Measurements from ENCODE around the gene COMT.
"Not testable (repeated sequence)": the region's sequence is repeated elsewhere in the genome, so short reads cannot be mapped to it uniquely, and the experiment has no call there.

COMT gene

DNA sequence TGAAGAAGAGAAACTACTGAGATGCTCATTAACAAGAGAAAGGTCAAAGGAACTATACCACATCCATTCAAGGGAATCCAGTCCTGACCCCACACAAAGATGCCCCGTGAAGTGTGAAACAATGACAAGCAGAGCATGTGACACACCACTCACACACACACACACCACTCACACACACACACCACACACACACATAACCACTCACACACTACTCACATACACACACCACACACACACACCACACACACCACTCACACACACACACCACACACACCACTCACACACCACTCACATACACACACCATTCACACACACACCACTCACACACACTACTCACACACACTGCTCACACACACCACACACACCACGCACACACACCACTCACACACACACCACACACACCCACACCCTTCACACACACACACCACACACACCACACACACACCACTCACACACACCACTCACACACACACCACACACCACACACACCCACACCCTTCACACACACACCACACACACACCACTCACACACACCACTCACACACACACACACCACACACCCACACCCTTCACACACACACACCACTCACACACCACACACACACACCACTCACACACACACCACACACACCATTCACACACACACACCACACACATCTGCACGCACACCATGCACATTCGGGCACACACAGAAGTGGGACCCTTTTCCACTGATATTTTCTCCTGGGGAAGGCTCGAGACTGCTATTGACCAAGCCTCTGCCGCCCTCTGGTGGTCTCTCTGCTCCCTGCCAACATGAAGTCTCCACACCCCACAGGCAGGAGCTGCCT, 32.0 kb upstream of the COMT start:
- DNase-seq (ENCODE audit: low spot score): peak; percentile 72

DNA sequence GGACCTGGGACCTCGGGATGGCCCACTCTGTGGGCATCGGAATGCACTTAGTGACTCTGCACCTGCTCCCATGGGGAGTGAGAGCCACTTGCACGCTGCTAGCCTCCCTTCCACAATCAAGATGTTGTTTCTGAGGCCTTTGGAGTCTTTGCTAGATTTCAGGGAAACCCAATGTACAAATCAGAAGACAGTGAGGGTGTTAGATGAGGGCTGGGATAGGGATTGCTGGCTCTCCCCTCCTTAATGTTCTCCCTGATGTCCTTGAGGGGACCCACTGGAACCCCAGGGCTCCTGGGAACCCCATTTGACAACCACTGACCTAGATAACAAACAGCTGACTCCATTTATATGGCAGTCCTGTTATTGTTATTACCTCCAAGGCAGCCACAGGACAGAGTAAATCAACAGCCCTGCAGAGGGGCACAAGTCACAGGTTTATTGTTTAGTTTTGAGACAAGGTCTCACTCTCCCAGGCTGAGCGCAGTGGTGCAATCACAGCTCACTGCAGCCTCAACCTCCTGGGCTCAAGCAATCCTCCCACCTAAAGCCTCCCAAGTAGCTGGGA, 31.3 kb upstream of the COMT start:
- no peak for DNase-seq (ENCODE audit: low spot score)

DNA sequence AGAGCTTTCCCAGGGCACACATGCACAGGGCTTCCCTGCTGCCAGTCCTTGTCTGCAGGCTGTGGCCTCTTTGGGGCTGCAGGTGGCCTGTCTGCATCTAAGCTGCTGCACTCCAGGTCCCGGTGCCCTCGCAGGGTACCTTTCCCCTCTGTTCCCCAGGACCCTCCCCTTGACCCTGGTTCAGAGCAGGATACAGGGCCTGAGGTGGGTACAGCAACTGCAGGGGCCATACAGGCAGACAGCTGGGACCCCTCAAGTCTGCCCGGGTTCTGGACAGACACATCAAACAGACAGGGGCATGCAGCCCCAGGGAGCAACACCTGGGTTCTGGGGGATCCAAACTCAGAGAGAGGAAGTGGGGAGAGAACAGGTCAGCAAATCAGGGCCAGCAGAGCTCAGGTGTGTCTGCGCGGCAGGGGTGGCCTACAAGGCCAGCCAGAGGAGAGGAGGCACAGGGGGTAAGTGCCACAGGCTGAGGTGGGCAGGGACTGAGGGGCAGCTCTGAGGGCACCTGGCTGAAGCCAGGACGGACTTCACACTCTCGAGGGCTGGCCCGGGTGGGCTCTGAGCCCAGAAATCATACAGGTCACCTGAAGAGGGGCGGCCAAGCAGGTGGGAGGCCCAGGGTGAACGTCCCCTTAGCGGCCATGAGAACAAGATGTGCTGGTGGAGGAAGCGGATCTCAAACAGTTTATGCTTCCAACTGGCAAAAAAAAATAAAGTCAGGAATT, 29.9 kb upstream of the COMT start:
- DNase-seq (ENCODE audit: low spot score): no peak

DNA sequence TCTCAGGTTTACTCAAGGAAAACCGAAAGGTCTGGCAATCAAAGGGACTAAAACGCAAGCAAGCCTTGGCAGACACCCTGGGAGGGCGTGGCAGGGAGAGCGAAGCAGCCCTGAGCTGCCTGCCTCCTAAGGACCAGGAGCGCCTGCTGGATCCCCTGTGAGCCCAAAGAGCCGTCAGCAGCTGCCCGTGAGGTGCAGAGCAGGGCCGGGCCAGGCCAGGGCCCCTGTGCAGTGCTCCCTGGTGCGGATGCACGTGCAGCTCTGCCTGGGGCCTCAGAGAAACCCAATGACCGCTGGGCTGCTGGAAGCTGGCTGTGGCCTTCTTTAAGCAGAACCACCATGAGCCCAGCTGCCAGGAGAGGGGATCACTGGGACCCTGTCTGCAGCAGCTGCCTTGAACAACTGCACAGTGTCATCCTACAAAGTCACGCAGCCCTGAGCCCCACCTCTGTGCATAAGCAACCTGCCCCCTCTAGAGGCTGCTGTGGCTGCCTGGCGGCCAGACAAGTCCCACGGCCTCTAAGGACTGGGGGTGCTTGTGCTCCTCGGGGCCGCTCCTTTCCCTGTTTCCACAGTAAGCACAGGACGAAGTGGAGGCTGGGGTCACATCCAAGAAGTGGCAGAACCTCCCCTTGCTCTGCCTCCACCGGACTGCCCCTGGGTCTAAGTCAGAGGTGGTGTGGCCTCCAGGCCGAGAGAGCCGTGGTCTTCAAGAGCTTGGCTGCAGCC, 29.1 kb upstream of the COMT start:
- no peak for DNase-seq (ENCODE audit: low spot score)

DNA sequence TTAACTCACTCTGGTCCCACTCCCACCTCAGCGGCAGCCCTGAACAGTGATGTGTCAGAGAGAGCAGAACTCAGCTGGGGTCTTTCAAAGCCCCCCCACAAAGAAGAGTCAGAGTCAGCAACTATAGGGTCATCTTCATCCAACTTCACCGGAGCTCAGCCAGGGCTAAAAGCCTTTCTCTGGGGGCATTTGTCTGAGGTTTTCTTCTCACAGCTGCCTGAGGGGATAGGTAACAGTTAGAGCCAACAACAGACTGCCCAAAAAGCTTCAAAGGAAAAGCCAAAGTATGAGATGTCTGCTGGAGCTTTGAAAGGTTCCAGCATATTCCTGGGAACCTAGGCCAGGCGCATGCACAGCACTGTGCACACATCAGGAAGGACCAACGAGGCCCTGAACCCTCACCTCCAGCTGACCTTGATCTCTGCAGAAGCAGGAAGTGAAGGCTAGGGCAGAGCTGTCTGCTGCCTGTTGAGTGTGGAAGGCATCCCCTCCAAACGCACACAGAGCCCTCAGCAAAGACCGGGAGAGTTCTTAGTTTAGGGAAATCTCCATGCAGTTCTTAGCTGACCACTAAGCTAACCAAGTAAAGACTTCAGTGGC, 28.1 kb upstream of the COMT start:
- DNase-seq (ENCODE audit: low spot score): no peak

DNA sequence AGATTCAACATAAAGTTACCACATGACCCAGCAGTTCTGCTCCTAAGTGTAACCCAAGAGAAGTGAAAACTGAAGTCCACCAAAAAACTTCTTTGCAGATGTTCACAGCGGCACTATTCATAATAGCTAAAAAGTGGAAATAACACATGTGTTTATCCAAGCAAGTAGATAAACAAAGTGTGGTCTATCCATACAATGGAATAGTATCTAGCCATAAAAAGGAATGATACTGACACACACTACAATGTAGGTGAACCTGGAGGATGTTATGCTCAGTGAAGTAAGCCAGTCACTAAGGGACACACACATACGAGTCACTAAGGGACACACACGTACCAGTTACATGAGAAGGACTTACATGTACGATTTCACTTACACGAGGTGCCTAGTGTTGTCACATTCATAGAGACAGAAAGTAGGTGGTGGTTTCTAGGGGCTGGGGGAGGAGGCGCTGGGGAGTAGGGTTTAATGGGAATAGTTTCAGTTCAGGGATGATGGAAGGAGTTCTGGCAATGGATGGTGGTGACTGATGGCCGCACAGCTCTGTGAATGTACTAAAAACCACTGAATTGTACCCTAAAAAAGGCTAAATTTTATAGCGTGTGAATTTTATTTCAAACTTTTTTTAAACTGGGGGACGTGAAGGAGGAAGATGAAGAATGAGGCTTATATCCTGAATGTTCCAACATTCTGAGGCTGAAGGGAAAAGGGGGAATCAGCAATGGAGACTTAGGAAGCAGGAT, 27.2 kb upstream of the COMT start:
- DNase-seq (ENCODE audit: low spot score): no peak

DNA sequence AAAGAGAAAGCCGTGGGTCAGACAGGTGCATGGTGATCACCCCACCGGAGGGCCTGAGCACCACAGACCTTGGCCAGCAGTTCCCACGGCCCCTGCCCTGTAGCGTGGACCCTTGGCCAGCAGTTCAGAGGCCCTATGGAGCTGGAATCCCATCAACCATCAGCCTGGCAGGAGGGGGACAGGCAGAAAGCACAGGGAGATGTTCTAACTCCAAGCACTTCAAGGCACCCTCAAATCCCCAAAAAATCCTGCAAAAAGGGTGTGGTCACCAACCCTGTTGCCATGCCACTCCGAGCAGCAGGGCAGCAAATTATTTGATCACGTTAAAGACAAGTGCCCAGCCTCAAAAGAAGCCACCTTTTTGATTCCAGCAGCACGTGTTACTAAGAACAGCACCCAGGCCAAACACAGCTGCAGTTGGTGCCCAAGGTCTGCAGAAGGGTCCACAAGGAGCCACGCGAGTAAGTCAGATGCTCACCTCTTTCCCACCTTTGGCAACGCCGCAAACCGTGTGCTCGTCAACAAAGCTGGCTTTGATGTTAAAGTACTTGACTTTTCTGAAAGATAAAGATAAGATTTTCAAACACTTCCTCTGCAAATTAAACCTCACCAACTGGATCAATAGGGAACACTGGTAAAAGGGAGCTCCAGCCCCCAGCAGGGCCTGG, 26.2 kb upstream of the COMT start:
- DNase-seq (ENCODE audit: low spot score): no peak

DNA sequence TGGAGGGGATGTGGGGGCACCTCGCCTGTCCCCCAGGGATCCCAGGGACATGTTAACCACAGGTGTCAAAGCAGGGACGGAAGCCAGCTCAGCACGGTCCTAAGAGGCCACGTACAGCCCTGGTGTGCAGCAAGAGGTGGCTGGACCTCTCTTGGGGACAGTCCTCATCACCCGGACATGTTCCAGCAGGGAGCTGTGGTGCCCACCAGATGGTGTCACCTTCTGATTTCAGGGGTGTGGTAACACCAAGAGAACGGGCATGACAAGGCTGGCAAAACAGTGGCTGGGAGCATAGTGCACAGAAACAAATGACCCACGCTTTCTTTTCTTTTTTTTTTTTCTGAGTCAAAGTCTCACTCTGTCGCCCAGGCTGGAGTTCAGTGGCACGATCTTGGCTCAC, 25.6 kb upstream of the COMT start:
- no peak for DNase-seq (ENCODE audit: low spot score)

DNA sequence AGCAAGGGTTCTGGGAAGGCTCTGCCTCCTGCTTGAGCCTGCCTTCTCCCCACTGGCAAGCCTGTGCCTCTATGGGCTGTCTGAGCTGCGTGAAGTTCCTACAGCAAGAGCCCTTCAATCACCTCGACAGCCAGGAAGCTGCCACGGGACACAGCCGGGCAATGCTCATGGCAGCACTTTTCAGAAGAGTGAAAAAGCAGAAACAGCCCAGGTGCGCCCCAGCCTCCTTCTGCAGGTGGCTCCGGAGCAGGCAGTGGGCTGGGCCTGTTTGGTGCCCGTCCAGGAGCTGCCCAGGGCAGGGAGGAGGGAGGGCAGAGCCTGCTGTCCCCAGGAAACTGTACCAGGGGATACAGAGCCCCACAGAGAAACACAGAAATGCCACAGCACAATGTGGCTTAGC, 24.6 kb upstream of the COMT start:
- no peak for DNase-seq (ENCODE audit: low spot score)

DNA sequence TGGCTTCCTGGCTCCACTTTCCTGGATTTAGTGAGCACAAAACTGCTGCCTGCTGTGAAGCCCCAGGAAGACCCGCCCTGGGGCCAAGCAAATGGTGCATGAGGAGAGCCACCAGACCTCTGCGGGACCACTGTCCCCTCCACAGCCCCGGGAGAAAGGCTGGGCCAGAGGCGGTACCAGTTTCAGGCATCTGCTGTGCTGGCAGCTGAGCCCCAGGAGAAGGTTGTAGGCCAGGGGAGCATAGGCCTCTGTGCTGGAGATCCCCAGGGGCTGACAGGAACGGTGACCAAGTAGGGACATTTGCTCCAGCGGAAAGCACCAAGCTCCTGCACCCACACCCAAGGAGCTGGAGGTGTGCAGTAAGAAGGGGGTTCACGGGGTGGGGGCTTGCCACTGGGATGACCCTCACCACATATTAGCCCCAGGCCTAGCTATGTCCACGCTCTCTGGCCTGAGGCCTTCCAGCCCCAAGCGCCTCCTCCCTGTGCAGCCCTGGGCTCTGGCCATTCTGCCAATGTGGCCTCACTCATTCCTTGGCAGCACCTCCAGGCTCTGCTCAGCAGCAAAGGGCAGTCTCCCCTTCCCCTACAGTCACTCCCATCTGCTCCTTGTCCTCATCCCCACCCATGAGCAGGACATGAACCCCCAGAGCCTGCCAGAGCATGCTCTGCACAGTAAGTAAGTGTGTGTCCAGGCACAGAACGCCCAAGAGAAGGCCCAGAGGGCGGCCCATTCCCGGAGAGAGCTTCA, 24.0 kb upstream of the COMT start:
- no peak for DNase-seq (ENCODE audit: low spot score)

DNA sequence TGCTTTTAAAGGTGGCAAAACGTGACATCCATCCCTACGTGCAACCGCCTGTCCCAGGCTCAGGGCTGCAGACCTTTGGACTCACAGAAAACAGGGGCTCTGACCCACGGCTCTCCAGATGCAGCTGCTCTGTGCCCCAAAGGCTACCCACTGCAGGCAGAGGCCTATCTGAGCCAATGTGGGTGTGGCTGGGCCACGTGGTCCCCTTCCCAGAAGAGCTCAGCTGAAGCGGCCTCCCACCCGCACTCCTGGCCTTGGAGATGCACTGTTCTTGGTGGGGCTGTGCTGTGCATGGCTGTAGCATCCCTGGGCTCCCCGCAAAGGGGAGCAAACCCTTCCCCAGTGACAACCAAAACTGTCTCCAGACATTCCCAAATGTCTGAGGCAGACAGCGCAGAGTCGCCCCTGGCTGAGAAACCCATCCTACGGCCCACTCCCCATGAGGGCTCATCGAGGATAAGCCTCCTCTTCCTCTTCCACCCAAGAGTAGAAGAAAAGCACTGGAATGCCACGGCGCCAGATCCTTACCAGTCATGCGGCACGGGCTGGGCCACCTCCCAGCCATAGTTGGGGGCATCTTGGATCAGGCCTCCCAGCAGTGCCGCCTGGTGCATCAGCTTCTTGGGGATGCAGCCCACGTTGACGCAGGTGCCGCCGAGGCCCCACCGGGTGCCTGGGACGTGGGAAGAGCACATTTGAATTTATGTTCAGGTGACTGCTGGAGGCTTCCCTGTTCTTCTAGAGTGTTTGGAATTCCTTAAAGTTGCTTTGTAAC, 23.1 kb upstream of the COMT start:
- no peak for DNase-seq (ENCODE audit: low spot score)

DNA sequence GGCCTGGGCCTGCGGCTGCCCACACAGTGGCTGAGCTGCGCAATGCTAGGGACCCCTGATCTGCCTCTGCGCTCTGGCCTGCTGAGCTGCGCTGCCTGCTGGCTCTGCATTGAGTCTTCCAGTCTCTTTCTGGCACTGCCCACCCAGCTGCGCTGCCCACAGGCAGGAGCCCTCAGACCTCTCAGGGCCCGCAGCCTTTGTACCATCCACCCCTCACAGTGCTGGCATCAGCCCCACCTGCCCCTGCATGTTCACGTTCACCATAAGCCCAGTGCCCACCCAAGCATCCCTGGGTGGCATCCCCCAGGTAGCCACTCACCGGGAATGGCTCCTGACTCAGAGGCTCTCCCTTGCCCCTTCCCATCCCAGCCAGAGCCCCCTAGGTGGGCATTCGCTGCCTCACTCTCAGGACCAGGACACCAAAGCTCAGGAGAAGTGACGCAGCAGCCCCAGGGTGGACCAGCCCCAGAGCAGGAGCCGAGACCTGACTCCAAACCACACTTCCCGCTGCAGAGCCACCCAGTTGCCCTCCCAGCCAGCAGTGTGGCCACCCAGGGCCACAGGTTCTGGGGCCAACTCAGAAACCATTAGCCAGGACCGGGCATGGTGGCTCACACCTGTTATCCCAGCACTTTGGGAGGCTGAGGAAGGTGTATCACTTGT, 21.7 kb upstream of the COMT start:
- DNase-seq (ENCODE audit: low spot score): no peak

DNA sequence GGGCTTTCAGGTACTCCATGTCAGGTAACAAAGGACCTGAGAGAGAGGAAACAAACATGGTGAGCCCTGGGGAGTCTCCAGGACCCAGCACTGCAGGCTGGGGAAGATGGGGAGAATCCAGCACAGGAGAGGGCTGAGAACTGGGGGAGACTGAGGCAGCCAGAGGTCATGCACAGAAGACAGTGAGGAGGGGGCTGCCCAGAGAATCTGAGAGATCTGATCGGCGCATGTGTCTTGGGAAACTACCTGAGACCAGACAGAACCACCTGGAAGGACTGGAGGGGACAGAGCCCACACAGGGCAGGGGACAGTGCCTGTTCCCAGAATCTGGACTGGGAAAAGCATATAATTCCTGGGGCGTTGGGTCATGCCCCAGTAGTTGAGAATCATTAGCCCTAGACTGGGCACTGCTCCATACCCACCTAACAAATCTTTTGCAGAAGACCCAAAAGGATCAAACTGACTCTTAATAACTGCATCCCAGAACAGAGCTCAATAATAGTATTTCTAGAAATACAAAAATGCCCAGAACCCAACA, 20.0 kb upstream of the COMT start:
- no peak for DNase-seq (ENCODE audit: low spot score)

DNA sequence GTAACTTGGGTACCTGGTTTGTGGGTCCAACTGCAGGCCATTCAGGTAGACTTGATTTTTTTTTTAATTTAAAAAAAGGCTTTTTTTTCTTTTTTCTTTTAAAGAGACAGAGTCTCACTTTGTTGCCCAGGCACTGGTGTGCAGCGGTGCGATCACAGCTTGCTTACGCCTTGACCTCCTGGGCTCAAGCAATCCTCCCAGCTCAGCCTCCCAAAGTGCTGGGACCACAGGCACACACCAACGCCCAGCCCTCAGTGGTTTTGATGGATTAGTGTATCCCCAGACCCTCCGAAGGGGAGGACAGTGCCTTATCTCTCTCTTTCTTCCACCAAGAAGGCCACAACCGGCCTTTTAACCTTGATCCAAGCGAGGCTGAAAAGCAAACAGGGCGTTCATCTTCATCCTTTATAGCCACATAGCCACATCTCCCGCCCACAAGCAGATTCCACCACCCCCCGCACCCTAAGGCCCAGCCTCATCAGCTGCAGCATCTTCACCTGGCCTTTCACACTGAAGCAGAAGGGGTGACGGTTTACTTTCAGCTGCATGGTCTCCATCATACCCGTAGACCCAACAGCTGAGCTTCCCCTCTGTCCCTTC, 17.6 kb upstream of the COMT start:
- DNase-seq (ENCODE audit: low spot score): no peak

DNA sequence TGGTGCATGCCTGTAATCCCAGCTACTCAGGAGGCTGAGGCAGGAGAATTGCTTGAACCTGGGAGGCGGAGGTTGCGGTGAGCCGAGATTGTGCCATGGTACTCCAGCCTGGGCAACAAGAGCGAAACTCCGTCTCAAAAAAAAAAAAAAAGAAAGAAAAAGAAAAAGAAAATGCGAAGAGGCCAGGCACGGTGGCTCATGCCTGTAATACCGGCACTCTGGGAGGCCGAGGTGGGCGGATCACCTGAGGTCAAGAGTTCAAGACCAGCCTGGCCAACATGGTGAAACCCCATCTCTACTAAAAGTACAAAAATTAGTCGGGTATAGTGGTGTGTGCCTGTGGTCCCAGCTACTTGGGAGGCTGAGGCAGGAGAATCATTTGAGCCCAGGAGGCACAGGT, 15.5 kb upstream of the COMT start:
- DNase-seq (ENCODE audit: low spot score): not testable (repeated sequence)

DNA sequence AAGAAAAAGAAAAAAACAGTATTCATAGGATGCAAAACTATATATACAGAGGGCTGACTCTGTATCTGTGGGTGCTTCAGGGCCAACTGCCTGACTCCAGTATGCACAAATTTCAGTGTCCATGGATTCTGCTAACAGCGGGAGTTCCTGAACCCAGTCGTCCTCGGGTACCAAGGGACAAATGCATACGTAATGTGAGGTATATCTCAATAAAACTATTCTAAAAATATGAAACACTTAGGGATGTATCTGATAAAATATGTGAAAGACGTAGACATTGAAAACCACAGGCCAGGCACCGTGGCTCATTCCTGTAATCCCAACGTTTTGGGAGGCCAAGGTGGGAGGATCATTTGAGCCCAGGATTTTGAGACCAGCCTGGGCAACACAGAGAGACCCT, 13.9 kb upstream of the COMT start:
- DNase-seq (ENCODE audit: low spot score): no peak

DNA sequence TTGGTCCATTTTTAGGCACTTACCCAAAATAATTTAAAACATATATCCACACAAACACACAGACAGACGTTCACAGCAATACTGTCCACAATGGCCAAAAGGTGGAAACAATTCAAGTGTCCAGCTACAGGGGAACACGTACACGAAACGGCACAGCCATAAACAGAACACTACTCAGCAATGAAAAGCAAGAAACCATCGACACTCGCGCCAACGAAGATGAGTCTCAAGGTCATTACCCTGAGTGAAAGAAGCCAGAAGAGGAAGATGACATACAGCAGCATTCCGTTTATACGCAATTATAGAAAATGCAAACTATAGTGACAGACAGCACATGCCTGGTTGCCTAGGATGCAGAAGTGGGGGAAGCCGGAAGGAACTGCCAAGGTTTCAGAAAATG, 13.4 kb upstream of the COMT start:
- no peak for DNase-seq (ENCODE audit: low spot score)
